Osteocyte (in vitro differentiated cells): Measurements from ENCODE around the gene EPHA1. TPM values are rescaled to one million over a fixed set of nuclear protein-coding genes. Genes with fewer than 3 reads are reported as not detected.

Source experiments
- DNase-seq: peaks from one replicate; pipeline ENCODE4 v3.0.0; 2021; ENCODE audit warnings: mixed read lengths; ENCODE audit not compliant: unreplicated experiment; ENCODE audit errors: extremely low spot score
- H3K27ac Mint-ChIP-seq: one replicate; pipeline ENCODE4 v1.8.0; 2021; ENCODE audit warnings: mild to moderate bottlenecking, mixed read lengths; ENCODE audit not compliant: unreplicated experiment
- H3K27me3 Mint-ChIP-seq: one replicate; pipeline ENCODE4 v1.8.0; 2021; ENCODE audit warnings: mixed read lengths; ENCODE audit not compliant: unreplicated experiment
- H3K36me3 Mint-ChIP-seq: one replicate; pipeline ENCODE4 v1.8.0; 2021; ENCODE audit warnings: mixed read lengths; ENCODE audit not compliant: unreplicated experiment
- H3K4me1 Mint-ChIP-seq: one replicate; pipeline ENCODE4 v1.8.0; 2021; ENCODE audit warnings: mixed read lengths; ENCODE audit not compliant: unreplicated experiment
- H3K4me3 Mint-ChIP-seq: one replicate; pipeline ENCODE4 v1.8.0; 2021; ENCODE audit warnings: mild to moderate bottlenecking, moderate library complexity, mixed read lengths; ENCODE audit not compliant: unreplicated experiment
- H3K9me3 Mint-ChIP-seq: one replicate; pipeline ENCODE4 v1.8.0; 2021; ENCODE audit warnings: mixed read lengths; ENCODE audit not compliant: unreplicated experiment
- total RNA-seq: library from RNA; stranded (reverse); gene quantifications from 2 replicates; pipeline ENCODE4 v1.2.1, GENCODE V29; 2021
- TF ChIP-seq, protein P1 (sequence below): fragments of 200-600 bp; sonication (generic); IDR thresholded peaks from 2 replicates; pipeline ENCODE4 v1.5.0; 2021; ENCODE audit warnings: antibody characterized with exemption, mild to moderate bottlenecking, moderate library complexity

The EPHA1 gene
- total RNA-seq, 1 donor from 2014 or later, result not detected

DNA sequence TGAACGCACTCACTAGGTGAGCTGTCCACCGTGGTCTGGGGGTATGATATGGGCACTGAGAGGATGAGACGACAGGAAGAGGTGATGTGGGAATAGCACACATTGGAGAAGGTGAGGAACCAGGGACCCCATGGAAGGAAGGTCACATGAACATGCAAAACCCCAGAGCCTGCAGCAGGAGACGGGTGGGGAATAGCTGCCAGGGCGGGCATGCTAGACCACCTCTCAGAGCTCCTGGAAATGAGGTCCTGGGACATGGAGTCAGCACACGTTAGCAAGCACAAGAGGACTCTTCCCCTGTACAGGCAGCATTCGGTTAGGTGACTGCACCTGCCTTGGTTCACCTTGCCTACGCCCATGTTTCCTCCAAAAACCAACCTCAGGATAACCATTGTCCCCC lies 54.3 kb downstream of the EPHA1 start:
- no peak for DNase-seq
- no peak overlapping the region for H3K4me3 Mint-ChIP-seq
- H3K9me3 Mint-ChIP-seq, result no peaks in the 10 kb centered on the region
- peaks cover 21% of the 10 kb centered on the region for H3K27me3 Mint-ChIP-seq
- peaks cover 3% of the 10 kb centered on the region for H3K4me1 Mint-ChIP-seq
- H3K36me3 Mint-ChIP-seq, result peaks cover 17% of the 10 kb centered on the region
- H3K27ac Mint-ChIP-seq, result no peak overlapping the region
- TF ChIP-seq, protein P1, sequence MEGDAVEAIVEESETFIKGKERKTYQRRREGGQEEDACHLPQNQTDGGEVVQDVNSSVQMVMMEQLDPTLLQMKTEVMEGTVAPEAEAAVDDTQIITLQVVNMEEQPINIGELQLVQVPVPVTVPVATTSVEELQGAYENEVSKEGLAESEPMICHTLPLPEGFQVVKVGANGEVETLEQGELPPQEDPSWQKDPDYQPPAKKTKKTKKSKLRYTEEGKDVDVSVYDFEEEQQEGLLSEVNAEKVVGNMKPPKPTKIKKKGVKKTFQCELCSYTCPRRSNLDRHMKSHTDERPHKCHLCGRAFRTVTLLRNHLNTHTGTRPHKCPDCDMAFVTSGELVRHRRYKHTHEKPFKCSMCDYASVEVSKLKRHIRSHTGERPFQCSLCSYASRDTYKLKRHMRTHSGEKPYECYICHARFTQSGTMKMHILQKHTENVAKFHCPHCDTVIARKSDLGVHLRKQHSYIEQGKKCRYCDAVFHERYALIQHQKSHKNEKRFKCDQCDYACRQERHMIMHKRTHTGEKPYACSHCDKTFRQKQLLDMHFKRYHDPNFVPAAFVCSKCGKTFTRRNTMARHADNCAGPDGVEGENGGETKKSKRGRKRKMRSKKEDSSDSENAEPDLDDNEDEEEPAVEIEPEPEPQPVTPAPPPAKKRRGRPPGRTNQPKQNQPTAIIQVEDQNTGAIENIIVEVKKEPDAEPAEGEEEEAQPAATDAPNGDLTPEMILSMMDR, result no peak

DNA sequence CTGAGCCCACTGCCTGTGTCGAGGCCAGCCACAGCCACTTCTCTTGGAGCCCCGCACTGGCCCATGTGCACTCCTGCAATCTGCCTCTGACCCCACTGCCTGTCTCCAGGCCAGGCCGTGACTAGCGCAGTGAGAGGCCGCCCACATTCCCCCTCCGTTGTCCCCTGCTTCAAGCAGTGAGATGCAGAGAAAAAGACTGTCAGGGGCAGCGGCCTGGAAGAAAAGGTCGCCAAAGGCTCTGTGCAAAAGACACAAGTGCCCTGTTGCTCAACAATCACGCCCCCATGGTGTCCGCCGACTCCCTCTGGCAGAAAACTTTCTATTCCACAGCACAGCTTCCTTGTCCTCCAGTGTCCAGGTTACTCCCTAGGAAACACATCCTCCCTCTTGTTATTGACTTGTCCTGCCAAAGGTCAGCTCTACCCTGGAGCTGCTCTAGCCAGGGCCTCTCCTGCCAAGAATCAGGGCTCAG lies 56.1 kb downstream of the EPHA1 start:
- Mint-ChIP-seq H3K27ac (no peak overlapping the region), H3K4me1 (peaks cover 3% of the 10 kb centered on the region), H3K36me3 (peaks cover 9% of the 10 kb centered on the region), H3K9me3 (no peaks in the 10 kb centered on the region), H3K27me3 (peaks cover 39% of the 10 kb centered on the region), H3K4me3 (no peak overlapping the region)
- DNase-seq, result no peak
- TF ChIP-seq, protein P1, result no peak

DNA sequence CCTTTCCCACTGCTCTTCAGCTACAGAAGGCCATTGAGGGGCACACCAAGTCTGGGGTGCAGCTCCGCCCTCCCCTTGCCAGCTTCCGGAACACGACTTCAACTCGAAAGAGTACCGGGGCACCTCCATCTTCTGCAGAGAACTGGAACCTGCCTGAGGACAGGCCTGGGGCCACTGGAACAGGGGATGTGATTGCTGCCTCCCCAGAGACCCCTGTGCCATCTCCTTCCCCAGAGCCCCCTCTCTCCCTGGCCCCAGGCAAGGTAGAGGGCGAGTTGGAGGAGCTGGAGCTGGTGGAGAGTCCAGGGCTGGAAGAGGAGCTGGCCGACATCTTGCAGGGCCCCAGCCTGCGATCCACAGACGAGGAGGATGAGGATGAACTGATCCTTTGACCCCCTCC lies 57.1 kb downstream of the EPHA1 start:
- peaks cover 3% of the 10 kb centered on the region for H3K4me1 Mint-ChIP-seq
- no peak overlapping the region for H3K27ac Mint-ChIP-seq
- no peak for DNase-seq
- no peaks in the 10 kb centered on the region for H3K9me3 Mint-ChIP-seq
- TF ChIP-seq, protein P1, result no peak
- peaks cover 7% of the 10 kb centered on the region for H3K36me3 Mint-ChIP-seq
- peaks cover 47% of the 10 kb centered on the region for H3K27me3 Mint-ChIP-seq
- no peak overlapping the region for H3K4me3 Mint-ChIP-seq

DNA sequence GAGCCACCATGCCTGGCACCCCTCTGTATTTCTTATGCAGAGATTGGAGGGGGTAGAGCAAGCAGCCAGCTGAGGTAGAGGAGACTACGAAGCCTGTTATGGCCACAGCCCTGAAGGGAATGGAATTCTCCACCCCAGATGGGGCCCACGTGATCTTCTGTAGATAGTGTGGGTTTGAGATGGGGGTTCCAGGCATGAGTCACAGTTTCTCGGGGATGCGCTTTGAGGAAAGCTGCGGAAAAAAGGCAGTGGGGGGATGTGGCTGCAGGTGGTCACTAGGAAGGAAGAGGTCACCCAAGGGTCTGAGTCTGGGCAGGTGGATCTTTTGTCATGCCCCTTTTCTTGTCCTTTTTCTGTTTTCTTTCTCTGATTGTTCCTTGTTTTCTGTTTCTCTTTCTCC lies 57.6 kb downstream of the EPHA1 start:
- TF ChIP-seq, protein P1, result no peak
- no peak overlapping the region for H3K4me3 Mint-ChIP-seq
- H3K9me3 Mint-ChIP-seq, result no peaks in the 10 kb centered on the region
- peaks cover 7% of the 10 kb centered on the region for H3K36me3 Mint-ChIP-seq
- DNase-seq, result no peak
- peaks cover 3% of the 10 kb centered on the region for H3K4me1 Mint-ChIP-seq
- peaks cover 51% of the 10 kb centered on the region for H3K27me3 Mint-ChIP-seq
- no peak overlapping the region for H3K27ac Mint-ChIP-seq

DNA sequence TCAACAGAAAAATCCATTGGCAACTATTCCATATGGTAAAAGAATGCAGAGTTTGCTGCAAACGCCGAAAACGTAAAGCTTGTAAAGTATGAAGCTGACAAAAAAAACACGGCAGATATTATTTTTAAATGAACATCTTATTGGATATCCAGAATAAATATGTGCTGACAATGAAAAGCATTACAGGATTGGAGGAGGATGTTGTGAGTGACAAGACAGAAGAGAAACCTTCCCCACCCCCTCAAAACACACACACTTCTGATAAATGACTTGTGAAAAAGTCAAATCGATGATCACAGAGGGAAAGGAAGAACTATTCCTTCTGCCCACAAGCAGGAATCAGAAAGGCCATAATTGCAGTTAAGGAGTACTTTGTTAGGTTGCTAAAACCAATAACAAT lies 60.7 kb downstream of the EPHA1 start:
- Mint-ChIP-seq H3K9me3 (no peaks in the 10 kb centered on the region), H3K36me3 (no peaks in the 10 kb centered on the region), H3K4me3 (no peak overlapping the region), H3K27me3 (peaks cover 66% of the 10 kb centered on the region), H3K27ac (no peak overlapping the region), H3K4me1 (peaks cover 9% of the 10 kb centered on the region)
- TF ChIP-seq, protein P1, result no peak
- DNase-seq, result no peak
